Measurements from ENCODE around the gene ADCY9.

- no peak for TF ChIP-seq CTCF (IDR thresholded peaks at IDR 0.05; ENCODE audit: low read depth, low read length, poor library complexity, severe bottlenecking)
- TF ChIP-seq EZH2phosphoT487 (IDR thresholded peaks at IDR 0.05; ENCODE audit: borderline replicate concordance, low read length): no peak
Measured at GRCh38 chr16:4075534-4075933, 40.7 kb downstream of the ADCY9 start.

Measured in DOHH2 (cell line).